HCT116 (cell line): ENCODE results near the gene NUDT4. TPM values are rescaled to one million over a fixed set of nuclear protein-coding genes. Genes with fewer than 3 reads are reported as not detected.

Experiments used
- ATAC-seq: fragments of 200-7000 bp; cut with Tn5 transposase; 2 replicates; pipeline ENCODE4 v1.9.1; 2020; ENCODE audit warnings: mild to moderate bottlenecking, moderate library complexity
- BruUV-seq: library from RNA; stranded (reverse); fragments of 400-500 nt; replicated peaks from 2 replicates; lab custom pipeline; 2021; lab: Mats Ljungman, UMichigan
- CTCF ChIA-PET: fragments of 300-600 bp; sonication (Branson Sonifier 250); formaldehyde crosslinking; loops from one replicate; lab custom pipeline; 2021; ENCODE audit warnings: antibody characterized with exemption; lab: Charles Lee
- POLR2A ChIA-PET: fragments of 300-600, 350-600 bp; sonication (Branson Sonifier 250); formaldehyde crosslinking; loops from one replicate; lab custom pipeline; 2021; ENCODE audit warnings: antibody characterized with exemption; lab: Charles Lee
- RAD21 ChIA-PET, 2 experiments: fragments of 300-600 bp; sonication (Branson Sonifier 250); formaldehyde crosslinking; loops; one replicate each; lab custom pipeline; 2023; ENCODE audit warnings: low total read pairs in 2 of 2; ENCODE audit not compliant: uncharacterized antibody in 2 of 2, unreplicated experiment in 2 of 2, low non-redundant PET in 1 of 2; lab: Charles Lee
- DNase-seq: peaks from one replicate; pipeline ENCODE4 v3.0.0-alpha.2; 2010; ENCODE audit warnings: low read depth, low spot score
- H2AFZ ChIP-seq: fragments of 200-600 bp; shearing (Covaris generic), sonication (generic); 2 replicates; pipeline ENCODE4 v1.6.1; 2017; ENCODE audit warnings: low read depth, mixed run types, mixed read lengths, antibody characterized with exemption, low read length; ENCODE audit not compliant: poor library complexity, severe bottlenecking
- H3K27ac ChIP-seq: 2 replicates; pipeline ENCODE4 v1.5.1; 2012; ENCODE audit warnings: low read depth, low read length
- H3K27me3 ChIP-seq: fragments of 200-600 bp; sonication (generic); 2 replicates; pipeline ENCODE4 v1.6.1; 2016; ENCODE audit warnings: mixed run types, low read length, mixed read lengths; ENCODE audit not compliant: insufficient read depth
- H3K36me3 ChIP-seq, 2 experiments: fragments of 200-500 bp in 1 of 2; fragments of 200-600 bp in 1 of 2; sonication (Bioruptor generic) in 1 of 2; sonication (generic) in 1 of 2; 2 replicates each; pipeline versions ENCODE4 v1.5.1 to v1.6.1; 2014 to 2016; ENCODE audit warnings: low read length in 2 of 2, inconsistent platforms in 1 of 2, mixed read lengths in 1 of 2, mixed run types in 1 of 2; ENCODE audit not compliant: insufficient read depth in 2 of 2, control insufficient read depth in 1 of 2
- H3K4me1 ChIP-seq, 2 experiments: fragments of 200-600 bp in 1 of 2; sonication (generic) in 1 of 2; 2 replicates each; pipeline versions ENCODE4 v1.5.1 to v1.6.1; 2012 to 2017; ENCODE audit warnings: low read length in 2 of 2, inconsistent platforms in 1 of 2, mild to moderate bottlenecking in 1 of 2, mixed read lengths in 1 of 2, mixed run types in 1 of 2, moderate library complexity in 1 of 2; ENCODE audit not compliant: insufficient read depth in 2 of 2, control insufficient read depth in 1 of 2
- H3K4me2 ChIP-seq: fragments of 200-600 bp; sonication (generic); 2 replicates; pipeline ENCODE4 v1.6.1; 2017; ENCODE audit warnings: mixed run types, low read length, mixed read lengths
- H3K4me3 ChIP-seq, 2 experiments: fragments of 200-600 bp in 1 of 2; sonication (generic) in 1 of 2; replicated peaks in 1 of 2; 2 replicates each; pipeline ENCODE4 v1.5.1; 2011 to 2016; ENCODE audit warnings: low read length in 2 of 2, control low read depth in 1 of 2, low read depth in 1 of 2, mild to moderate bottlenecking in 1 of 2, mixed read lengths in 1 of 2, mixed run types in 1 of 2
- H3K79me2 ChIP-seq: fragments of 200-600 bp; sonication (generic); 2 replicates; pipeline ENCODE4 v1.6.1; 2017; ENCODE audit warnings: mild to moderate bottlenecking, mixed run types, low read length, moderate library complexity, mixed read lengths; ENCODE audit not compliant: insufficient read depth
- H3K9ac ChIP-seq: fragments of 200-600 bp; sonication (generic); 2 replicates; pipeline ENCODE4 v1.6.1; 2016; ENCODE audit warnings: low read length, mixed read lengths
- H3K9me2 ChIP-seq: fragments of 200-600 bp; sonication (generic), shearing (Covaris generic); 2 replicates; pipeline ENCODE4 v1.6.1; 2017; ENCODE audit warnings: mixed run types, mild to moderate bottlenecking, moderate library complexity; ENCODE audit not compliant: insufficient read depth
- H3K9me3 ChIP-seq, 2 experiments: fragments of 200-500 bp in 1 of 2; fragments of 200-600 bp in 1 of 2; sonication (Bioruptor generic) in 1 of 2; sonication (generic) in 1 of 2; 2 replicates each; pipeline ENCODE4 v1.6.1; 2014 to 2017; ENCODE audit warnings: low read length in 2 of 2, mixed read lengths in 2 of 2, inconsistent platforms in 1 of 2, low read depth in 1 of 2, mild to moderate bottlenecking in 1 of 2, mixed run types in 1 of 2, moderate library complexity in 1 of 2; ENCODE audit not compliant: control insufficient read depth in 1 of 2, insufficient read depth in 1 of 2
- H4K20me1 ChIP-seq: fragments of 200-600 bp; sonication (generic), shearing (Covaris generic); 2 replicates; pipeline ENCODE4 v1.6.1; 2017; ENCODE audit warnings: mixed run types, mild to moderate bottlenecking, moderate library complexity; ENCODE audit not compliant: insufficient read depth
- CBX3 ChIP-seq: IDR thresholded peaks from 2 replicates; pipeline ENCODE4 v1.6.1; 2012; ENCODE audit warnings: low read depth
- CEBPB ChIP-seq: IDR thresholded peaks from 2 replicates; pipeline ENCODE4 v1.6.1; 2012; ENCODE audit warnings: low read depth
- EGR1 ChIP-seq: IDR thresholded peaks from 2 replicates; pipeline ENCODE4 v1.6.1; 2012; ENCODE audit warnings: low read depth
- EZH2 ChIP-seq: fragments of 200-600 bp; sonication (generic); IDR thresholded peaks from 2 replicates; pipeline ENCODE4 v1.6.1; 2017; ENCODE audit warnings: antibody characterized with exemption, mixed run types
- FOSL1 ChIP-seq: IDR thresholded peaks from 2 replicates; pipeline ENCODE4 v1.6.1; 2012; ENCODE audit warnings: low read depth
- JUND ChIP-seq: IDR thresholded peaks from 2 replicates; pipeline ENCODE4 v1.6.1; 2012
- MAX ChIP-seq: IDR thresholded peaks from 2 replicates; pipeline ENCODE4 v1.6.1; 2012
- POLR2AphosphoS5 ChIP-seq: IDR thresholded peaks from 2 replicates; pipeline ENCODE4 v1.6.1; 2011; ENCODE audit warnings: mild to moderate bottlenecking, low read depth, low read length, moderate library complexity
- RAD21 ChIP-seq: IDR thresholded peaks from 2 replicates; pipeline ENCODE4 v1.6.1; 2012; ENCODE audit warnings: low read depth, mild to moderate bottlenecking
- SP1 ChIP-seq: IDR thresholded peaks from 2 replicates; pipeline ENCODE4 v1.6.1; 2012; ENCODE audit warnings: low read depth
- SRF ChIP-seq: IDR thresholded peaks from 2 replicates; pipeline ENCODE4 v1.6.1; 2012; ENCODE audit warnings: low read depth
- TCF7L2 ChIP-seq: IDR thresholded peaks from 2 replicates; pipeline ENCODE4 v1.7.0; 2011; ENCODE audit warnings: borderline replicate concordance, inconsistent platforms; ENCODE audit not compliant: insufficient read depth, insufficient read length; ENCODE audit errors: extremely low read depth
- ZBTB33 ChIP-seq: IDR thresholded peaks from 2 replicates; pipeline ENCODE4 v1.6.1; 2011; ENCODE audit warnings: mild to moderate bottlenecking, low read length, moderate library complexity; ENCODE audit not compliant: insufficient replicate concordance; ENCODE audit errors: extremely low read depth
- ZFX ChIP-seq: fragments of 450-650 bp; IDR thresholded peaks from 2 replicates; pipeline ENCODE4 v1.6.1; 2017
- intact Hi-C: fragments of 100-400 bp; cut with micrococcal nuclease; formaldehyde crosslinking; loops from 2 replicates; pipeline ENCODE4 v1.10.0; 2022
- total RNA-seq: library from RNA; stranded (reverse); gene quantifications from one replicate; pipeline ENCODE4 v1.2.1, GENCODE V29; 2021; ENCODE audit not compliant: unreplicated experiment

Gene NUDT4
- total RNA-seq, 1 experiment from 2014 or later: 41.2 TPM

DNA sequence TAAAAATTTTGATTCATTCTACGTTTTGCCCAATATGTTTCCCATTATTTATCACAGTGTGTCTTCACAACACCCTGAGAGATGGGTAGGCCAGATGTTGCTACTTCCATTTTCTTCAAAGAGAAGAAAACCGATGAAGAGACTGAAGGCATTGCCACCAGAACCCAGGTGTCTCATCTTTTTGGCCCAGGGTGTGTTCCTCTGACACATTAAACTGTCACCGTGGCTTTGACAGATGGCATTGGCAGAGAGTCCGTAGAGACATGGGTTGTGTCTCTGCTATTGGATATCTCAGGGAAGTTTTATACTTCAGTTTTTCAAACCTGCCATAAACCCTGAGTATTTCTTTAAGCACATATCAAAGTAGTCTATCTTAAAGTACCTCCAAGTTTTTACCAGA lies 11.3 kb upstream of the NUDT4 start:
- no peaks in the 10 kb centered on the region for H3K79me2 ChIP-seq
- no peak overlapping the region for H3K27ac ChIP-seq
- DNase-seq: no peak
- CTCF ChIA-PET: no interaction called here
- H3K36me3 ChIP-seq: no peaks in the 10 kb centered on the region
- POLR2A ChIA-PET: no interaction called here
- H3K9me3 ChIP-seq: no peaks in the 10 kb centered on the region
- no peaks in the 10 kb centered on the region for H3K27me3 ChIP-seq
- H2AFZ ChIP-seq: no peak overlapping the region
- no peak overlapping the region for H3K9ac ChIP-seq
- TF ChIP-seq TCF7L2 (no peak), SRF (no peak), MAX (no peak), POLR2AphosphoS5 (no peak), EGR1 (no peak), RAD21 (no peak), SP1 (no peak), JUND (no peak), FOSL1 (no peak), CEBPB (no peak), EZH2 (no peak), ZFX (no peak), ZBTB33 (no peak), CBX3 (no peak)
- no TSS peak for BruUV-seq
- intact Hi-C loops: no loop called here
- no peak for ATAC-seq
- H3K4me3 ChIP-seq: no peak overlapping the region
- no peaks in the 10 kb centered on the region for H3K9me2 ChIP-seq
- no peaks in the 10 kb centered on the region for H3K4me1 ChIP-seq
- RAD21 ChIA-PET: no interaction called here
- no peaks in the 10 kb centered on the region for H4K20me1 ChIP-seq
- no peak overlapping the region for H3K4me2 ChIP-seq
